Measurements from ENCODE around the gene VEZT.

DNA sequence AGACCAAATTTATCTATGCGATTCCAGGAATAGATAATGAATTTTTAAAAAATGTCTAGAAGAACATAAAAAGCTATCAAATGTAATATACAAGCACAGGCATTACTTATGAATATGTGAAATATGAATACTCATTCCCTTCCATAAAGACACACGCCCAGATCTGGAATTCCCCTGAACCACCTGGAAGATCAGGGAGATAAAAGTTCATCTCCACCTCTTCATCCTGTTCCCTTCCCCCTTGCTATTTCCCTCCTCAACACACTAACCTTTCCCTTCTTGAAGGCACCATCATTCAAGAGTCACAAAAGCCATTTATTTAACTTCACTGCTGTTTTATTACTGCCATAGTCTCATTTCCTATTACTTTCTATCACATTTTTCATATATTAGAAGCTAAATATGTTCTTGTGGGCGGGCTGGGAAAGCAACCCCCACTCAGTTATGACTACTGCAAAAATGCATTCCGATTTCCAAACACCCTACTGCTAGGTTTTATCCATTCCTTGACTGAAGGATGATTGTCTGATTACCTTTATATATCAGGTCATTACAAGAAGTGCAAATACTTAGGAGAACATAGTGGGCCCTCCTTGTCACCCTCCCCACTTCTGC, 16.4 kb upstream of the VEZT start:
- TF ChIP-seq ESRRG (CRISPR knock-in tag; IDR thresholded peaks at IDR 0.05) (no peak), ZNF70 (CRISPR knock-in tag; IDR thresholded peaks at IDR 0.05) (no peak), TCF4 (CRISPR knock-in tag; IDR thresholded peaks at IDR 0.05; ENCODE audit: borderline replicate concordance) (no peak), CSDC2 (CRISPR knock-in tag; IDR thresholded peaks at IDR 0.05) (no peak), ARNTL (CRISPR knock-in tag; IDR thresholded peaks at IDR 0.05; ENCODE audit: borderline replicate concordance, low read depth) (no peak), RARB (CRISPR knock-in tag; IDR thresholded peaks at IDR 0.05) (no peak), ZFP30 (CRISPR knock-in tag; IDR thresholded peaks at IDR 0.05) (no peak), ZC3H10 (CRISPR knock-in tag; IDR thresholded peaks at IDR 0.05) (no peak), GLIS3 (CRISPR knock-in tag; IDR thresholded peaks at IDR 0.05) (no peak), TOX (CRISPR knock-in tag; IDR thresholded peaks at IDR 0.05; ENCODE audit: borderline replicate concordance) (no peak)
- TF ChIP-seq, protein P1, sequence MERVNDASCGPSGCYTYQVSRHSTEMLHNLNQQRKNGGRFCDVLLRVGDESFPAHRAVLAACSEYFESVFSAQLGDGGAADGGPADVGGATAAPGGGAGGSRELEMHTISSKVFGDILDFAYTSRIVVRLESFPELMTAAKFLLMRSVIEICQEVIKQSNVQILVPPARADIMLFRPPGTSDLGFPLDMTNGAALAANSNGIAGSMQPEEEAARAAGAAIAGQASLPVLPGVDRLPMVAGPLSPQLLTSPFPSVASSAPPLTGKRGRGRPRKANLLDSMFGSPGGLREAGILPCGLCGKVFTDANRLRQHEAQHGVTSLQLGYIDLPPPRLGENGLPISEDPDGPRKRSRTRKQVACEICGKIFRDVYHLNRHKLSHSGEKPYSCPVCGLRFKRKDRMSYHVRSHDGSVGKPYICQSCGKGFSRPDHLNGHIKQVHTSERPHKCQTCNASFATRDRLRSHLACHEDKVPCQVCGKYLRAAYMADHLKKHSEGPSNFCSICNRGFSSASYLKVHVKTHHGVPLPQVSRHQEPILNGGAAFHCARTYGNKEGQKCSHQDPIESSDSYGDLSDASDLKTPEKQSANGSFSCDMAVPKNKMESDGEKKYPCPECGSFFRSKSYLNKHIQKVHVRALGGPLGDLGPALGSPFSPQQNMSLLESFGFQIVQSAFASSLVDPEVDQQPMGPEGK (CRISPR knock-in tag; IDR thresholded peaks at IDR 0.05; ENCODE audit: borderline replicate concordance), result no peak
- TF ChIP-seq, protein P2, sequence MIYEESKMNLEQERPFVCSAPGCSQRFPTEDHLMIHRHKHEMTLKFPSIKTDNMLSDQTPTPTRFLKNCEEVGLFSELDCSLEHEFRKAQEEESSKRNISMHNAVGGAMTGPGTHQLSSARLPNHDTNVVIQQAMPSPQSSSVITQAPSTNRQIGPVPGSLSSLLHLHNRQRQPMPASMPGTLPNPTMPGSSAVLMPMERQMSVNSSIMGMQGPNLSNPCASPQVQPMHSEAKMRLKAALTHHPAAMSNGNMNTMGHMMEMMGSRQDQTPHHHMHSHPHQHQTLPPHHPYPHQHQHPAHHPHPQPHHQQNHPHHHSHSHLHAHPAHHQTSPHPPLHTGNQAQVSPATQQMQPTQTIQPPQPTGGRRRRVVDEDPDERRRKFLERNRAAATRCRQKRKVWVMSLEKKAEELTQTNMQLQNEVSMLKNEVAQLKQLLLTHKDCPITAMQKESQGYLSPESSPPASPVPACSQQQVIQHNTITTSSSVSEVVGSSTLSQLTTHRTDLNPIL (CRISPR knock-in tag; IDR thresholded peaks at IDR 0.05; ENCODE audit: low read depth), result no peak
- TF ChIP-seq, protein P3, sequence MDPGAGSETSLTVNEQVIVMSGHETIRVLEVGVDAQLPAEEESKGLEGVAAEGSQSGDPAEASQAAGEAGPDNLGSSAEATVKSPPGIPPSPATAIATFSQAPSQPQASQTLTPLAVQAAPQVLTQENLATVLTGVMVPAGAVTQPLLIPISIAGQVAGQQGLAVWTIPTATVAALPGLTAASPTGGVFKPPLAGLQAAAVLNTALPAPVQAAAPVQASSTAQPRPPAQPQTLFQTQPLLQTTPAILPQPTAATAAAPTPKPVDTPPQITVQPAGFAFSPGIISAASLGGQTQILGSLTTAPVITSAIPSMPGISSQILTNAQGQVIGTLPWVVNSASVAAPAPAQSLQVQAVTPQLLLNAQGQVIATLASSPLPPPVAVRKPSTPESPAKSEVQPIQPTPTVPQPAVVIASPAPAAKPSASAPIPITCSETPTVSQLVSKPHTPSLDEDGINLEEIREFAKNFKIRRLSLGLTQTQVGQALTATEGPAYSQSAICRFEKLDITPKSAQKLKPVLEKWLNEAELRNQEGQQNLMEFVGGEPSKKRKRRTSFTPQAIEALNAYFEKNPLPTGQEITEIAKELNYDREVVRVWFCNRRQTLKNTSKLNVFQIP (CRISPR knock-in tag; IDR thresholded peaks at IDR 0.05; ENCODE audit: borderline replicate concordance, low read depth), result no peak

All from SK-N-SH treated with all-trans-retinoic acid at 6 μM for 48 hours (cell line).